T-helper 17 cell (primary cell): ENCODE results near the gene UTF1. TPM values are rescaled to one million over a fixed set of nuclear protein-coding genes. Genes with fewer than 3 reads are reported as not detected.
"Not testable (repeated sequence)": the region's sequence is repeated elsewhere in the genome, so short reads cannot be mapped to it uniquely, and the experiment has no call there.

Experiments
- ATAC-seq: fragments of 150-1000 bp; cut with Tn5 transposase; 2 replicates; pipeline ENCODE4 v1.10.0; 2021; ENCODE audit warnings: mild to moderate bottlenecking, moderate library complexity
- DNase-seq, 3 donors: peaks; one replicate each; pipeline versions ENCODE4 v3.0.0 to v3.0.0-alpha.2; 2020 to 2021
- H3K9me3 ChIP-seq: one replicate; pipeline ENCODE4 v1.7.0; 2013; ENCODE audit warnings: low read length, mild to moderate bottlenecking; ENCODE audit not compliant: control insufficient read depth, poor library complexity, severe bottlenecking
- H3K27ac Mint-ChIP-seq: one replicate; pipeline ENCODE4 v1.8.0; 2022; ENCODE audit warnings: mild to moderate bottlenecking, moderate library complexity, mixed read lengths
- H3K27me3 Mint-ChIP-seq: one replicate; pipeline ENCODE4 v1.8.0; 2022; ENCODE audit warnings: mixed read lengths
- H3K36me3 Mint-ChIP-seq: one replicate; pipeline ENCODE4 v1.8.0; 2022; ENCODE audit warnings: low read depth, mixed read lengths
- H3K4me1 Mint-ChIP-seq: one replicate; pipeline ENCODE4 v1.8.0; 2022; ENCODE audit warnings: mild to moderate bottlenecking, mixed read lengths
- H3K4me3 Mint-ChIP-seq: one replicate; pipeline ENCODE4 v1.8.0; 2022; ENCODE audit warnings: mild to moderate bottlenecking, moderate library complexity, mixed read lengths
- total RNA-seq, 4 donors: library from RNA in 2 of 4; stranded (reverse) in 2 of 4; gene quantifications; one replicate each; pipeline ENCODE4 v1.2.3 and lab custom pipeline; 2022 to 2026

The UTF1 gene
- total RNA-seq, 2 donors from 2014 or later, result not detected

DNA sequence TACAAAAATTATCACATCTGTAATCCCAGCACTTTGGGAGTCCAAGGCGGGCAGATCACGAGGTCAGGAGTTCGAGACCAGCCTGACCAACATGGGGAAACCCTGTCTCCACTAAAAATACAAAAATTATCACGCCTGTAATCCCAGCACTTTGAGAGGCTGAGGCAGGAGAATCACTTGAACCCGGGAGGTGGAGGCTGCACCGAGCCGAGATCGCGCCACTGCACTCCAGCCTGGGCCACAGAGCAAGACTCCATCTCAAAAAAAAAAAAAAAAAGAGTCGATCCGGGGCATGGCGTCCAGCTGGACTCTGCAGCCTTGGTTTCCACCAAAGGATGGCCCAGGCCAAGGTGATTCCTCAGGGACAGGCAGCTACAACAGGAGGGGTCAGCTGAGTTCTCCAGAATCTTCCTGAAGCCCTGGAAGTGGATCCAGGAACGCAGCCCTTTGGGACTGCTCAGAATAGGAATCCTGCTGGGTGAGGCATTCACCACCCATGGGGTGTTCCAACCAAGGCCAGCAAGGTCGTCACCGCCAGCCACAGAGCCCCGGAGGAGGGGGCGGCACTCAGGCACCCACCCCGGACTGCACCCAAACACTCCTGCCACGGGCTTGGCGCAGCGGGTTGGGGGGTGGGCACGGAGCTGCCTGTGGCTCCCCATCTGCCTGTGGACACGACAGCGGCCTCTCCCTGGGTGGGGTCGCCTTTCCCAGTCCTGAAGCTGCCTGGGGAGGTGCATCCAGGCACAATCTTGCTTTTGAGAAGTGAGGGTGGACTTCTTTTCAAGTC is 12.0 kb upstream of the UTF1 start:
- peaks cover 24% of the 10 kb centered on the region for H3K27me3 Mint-ChIP-seq
- H3K36me3 Mint-ChIP-seq, result no peaks in the 10 kb centered on the region
- no peak overlapping the region for H3K4me3 Mint-ChIP-seq
- H3K4me1 Mint-ChIP-seq, result peaks cover 3% of the 10 kb centered on the region
- no peaks in the 10 kb centered on the region for H3K9me3 ChIP-seq
- ATAC-seq (no peak), DNase-seq (no peak)
- H3K27ac Mint-ChIP-seq, result no peak overlapping the region

DNA sequence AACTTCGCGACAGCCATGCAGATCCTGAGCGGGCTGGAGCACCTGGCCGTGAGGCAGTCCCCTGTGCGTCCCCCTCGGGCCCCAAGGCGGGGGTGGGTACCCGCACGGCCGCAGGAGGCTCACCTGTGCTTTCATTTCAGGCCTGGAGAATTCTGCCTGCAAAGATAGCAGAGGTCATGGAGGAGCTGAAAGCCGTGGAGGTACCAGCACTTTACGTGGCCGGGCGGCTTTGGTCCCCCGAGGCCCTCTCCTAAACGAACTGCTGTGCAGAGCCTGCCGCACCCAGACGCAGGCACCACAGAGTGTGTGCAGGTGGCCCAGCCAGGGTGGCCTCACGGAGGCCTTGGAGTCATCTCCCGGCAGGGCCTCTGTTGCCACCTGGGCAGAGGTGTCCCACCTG is 11.1 kb upstream of the UTF1 start:
- DNase-seq (no peak), ATAC-seq (no peak)
- Mint-ChIP-seq H3K27me3 (peaks cover 24% of the 10 kb centered on the region), H3K4me3 (no peak overlapping the region), H3K4me1 (peaks cover 3% of the 10 kb centered on the region), H3K36me3 (no peaks in the 10 kb centered on the region), H3K27ac (no peak overlapping the region)
- no peaks in the 10 kb centered on the region for H3K9me3 ChIP-seq

- Mint-ChIP-seq H3K4me3 (no peak overlapping the region), H3K4me1 (peaks cover 3% of the 10 kb centered on the region), H3K27ac (no peak overlapping the region), H3K27me3 (peaks cover 28% of the 10 kb centered on the region), H3K36me3 (no peaks in the 10 kb centered on the region)
- ATAC-seq, result no peak
- H3K9me3 ChIP-seq, result no peaks in the 10 kb centered on the region
- DNase-seq, result no peak
Measured at GRCh38 chr10:133219782-133220181, 10.2 kb upstream of the UTF1 start.

DNA sequence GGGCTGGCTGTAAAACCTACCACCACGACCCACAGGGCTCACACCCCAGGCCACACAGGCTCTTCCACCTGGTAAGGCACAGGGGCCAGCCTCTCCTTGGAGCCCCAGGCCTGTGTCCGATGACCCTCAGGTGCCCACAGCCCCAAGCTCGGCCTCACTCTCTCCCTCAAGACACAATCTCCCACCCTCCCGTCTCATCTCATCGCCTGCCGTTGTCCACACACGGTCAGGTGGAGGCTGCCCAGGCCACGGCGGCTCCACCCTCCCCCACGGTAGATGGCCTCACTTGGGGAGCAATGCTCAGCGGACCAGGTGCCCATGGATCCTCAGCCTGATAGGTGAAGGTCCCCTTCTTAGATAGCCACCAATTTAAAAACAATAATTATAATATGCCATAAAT is 8.7 kb upstream of the UTF1 start:
- H3K27me3 Mint-ChIP-seq, result peaks cover 24% of the 10 kb centered on the region
- no peak overlapping the region for H3K27ac Mint-ChIP-seq
- H3K9me3 ChIP-seq, result no peaks in the 10 kb centered on the region
- ATAC-seq (no peak), DNase-seq (no peak)
- peaks cover 9% of the 10 kb centered on the region for H3K4me1 Mint-ChIP-seq
- no peak overlapping the region for H3K4me3 Mint-ChIP-seq
- no peaks in the 10 kb centered on the region for H3K36me3 Mint-ChIP-seq

GRCh38 chr10:133221756-133222155 is 8.3 kb upstream of the UTF1 start:
- peaks cover 24% of the 10 kb centered on the region for H3K27me3 Mint-ChIP-seq
- H3K36me3 Mint-ChIP-seq, result not testable (repeated sequence)

GRCh38 chr10:133224076-133224475 is 5.9 kb upstream of the UTF1 start:
- DNase-seq, result no peak
- H3K9me3 ChIP-seq, result no peaks in the 10 kb centered on the region
- Mint-ChIP-seq H3K27ac (no peak overlapping the region), H3K27me3 (peaks cover 40% of the 10 kb centered on the region), H3K4me1 (peaks cover 15% of the 10 kb centered on the region), H3K36me3 (no peaks in the 10 kb centered on the region), H3K4me3 (no peak overlapping the region)
- no peak for ATAC-seq

More at GRCh38 chr10:133221756-133222155, 8.3 kb upstream of the UTF1 start:
- not testable (repeated sequence) for DNase-seq, H3K27ac Mint-ChIP-seq, H3K9me3 ChIP-seq, H3K4me3 Mint-ChIP-seq, ATAC-seq
- H3K4me1 Mint-ChIP-seq, result peaks cover 12% of the 10 kb centered on the region

DNA sequence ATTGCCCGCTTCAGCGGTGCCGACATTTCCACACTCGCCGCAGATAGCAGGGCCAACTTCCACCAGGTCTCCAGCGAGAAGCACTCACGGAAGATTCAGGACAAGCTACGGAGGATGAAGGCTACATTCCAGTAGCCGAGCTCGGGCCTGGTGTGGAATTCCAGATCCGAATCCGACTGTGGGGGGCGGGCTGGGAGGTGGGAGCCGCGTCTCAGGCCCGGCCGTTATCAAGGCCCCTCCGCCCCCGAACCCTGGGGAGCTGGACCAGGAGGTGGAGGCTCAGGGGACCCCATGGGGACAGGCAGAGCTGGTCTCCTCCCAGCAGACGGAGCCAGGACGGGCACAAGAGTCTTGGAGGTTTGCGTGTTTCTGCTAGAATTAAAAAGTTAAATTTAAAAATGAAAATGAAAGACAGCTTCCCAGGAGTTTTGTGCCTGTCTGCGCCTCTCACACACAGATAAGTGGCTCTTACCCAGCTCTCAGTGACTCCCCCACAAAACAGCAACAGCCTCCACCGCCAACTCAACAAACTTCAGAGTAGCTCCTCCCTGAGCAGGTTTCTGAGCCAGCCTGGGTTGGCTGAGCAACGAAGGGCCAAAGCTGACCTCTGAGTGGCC is 5.2 kb upstream of the UTF1 start:
- H3K4me3 Mint-ChIP-seq, result no peak overlapping the region
- no peak overlapping the region for H3K27ac Mint-ChIP-seq
- peaks cover 45% of the 10 kb centered on the region for H3K27me3 Mint-ChIP-seq
- H3K4me1 Mint-ChIP-seq, result peaks cover 19% of the 10 kb centered on the region
- no peak for ATAC-seq
- no peaks in the 10 kb centered on the region for H3K36me3 Mint-ChIP-seq
- DNase-seq, result no peak
- no peaks in the 10 kb centered on the region for H3K9me3 ChIP-seq

- Mint-ChIP-seq H3K27ac (no peak overlapping the region), H3K4me1 (peaks cover 20% of the 10 kb centered on the region), H3K27me3 (peaks cover 45% of the 10 kb centered on the region), H3K4me3 (peak overlapping the region; percentile 21), H3K36me3 (no peaks in the 10 kb centered on the region)
- H3K9me3 ChIP-seq, result no peaks in the 10 kb centered on the region
- ATAC-seq (no peak), DNase-seq (no peak)
Measured at GRCh38 chr10:133225707-133226191, 4.3 kb upstream of the UTF1 start.

- no peaks in the 10 kb centered on the region for H3K36me3 Mint-ChIP-seq
- H3K27me3 Mint-ChIP-seq, result peaks cover 40% of the 10 kb centered on the region
- no peak overlapping the region for H3K27ac Mint-ChIP-seq
- peak overlapping the region; percentile 41 for H3K4me3 Mint-ChIP-seq
- ATAC-seq (peak; percentile 48), DNase-seq (no peak)
- no peaks in the 10 kb centered on the region for H3K9me3 ChIP-seq
- peaks cover 18% of the 10 kb centered on the region for H3K4me1 Mint-ChIP-seq
Measured at GRCh38 chr10:133226251-133226808, 3.7 kb upstream of the UTF1 start.

GRCh38 chr10:133227256-133227655 is 2.8 kb upstream of the UTF1 start:
- no peak overlapping the region for H3K4me3 Mint-ChIP-seq
- DNase-seq (no peak), ATAC-seq (no peak)
- H3K4me1 Mint-ChIP-seq, result peaks cover 18% of the 10 kb centered on the region
- no peaks in the 10 kb centered on the region for H3K9me3 ChIP-seq
- H3K27ac Mint-ChIP-seq, result no peak overlapping the region
- peaks cover 45% of the 10 kb centered on the region for H3K27me3 Mint-ChIP-seq
- H3K36me3 Mint-ChIP-seq, result no peaks in the 10 kb centered on the region

GRCh38 chr10:133229265-133230043 is 563 bp upstream of the UTF1 start:
- ATAC-seq, result no peak
- no peak overlapping the region for H3K27ac Mint-ChIP-seq

GRCh38 chr10:133230387-133231195 is 574 bp downstream of the UTF1 start:
- H3K4me3 Mint-ChIP-seq, result peak overlapping the region; percentile 77
- no peak for DNase-seq
- H3K27me3 Mint-ChIP-seq, result peaks cover 62% of the 10 kb centered on the region
- no peaks in the 10 kb centered on the region for H3K9me3 ChIP-seq
- no peak overlapping the region for H3K27ac Mint-ChIP-seq
- peak; percentile 39 for ATAC-seq
- no peaks in the 10 kb centered on the region for H3K36me3 Mint-ChIP-seq
- H3K4me1 Mint-ChIP-seq, result peaks cover 19% of the 10 kb centered on the region

More at GRCh38 chr10:133229265-133230043, 563 bp upstream of the UTF1 start:
- Mint-ChIP-seq H3K36me3 (no peaks in the 10 kb centered on the region), H3K4me1 (peaks cover 18% of the 10 kb centered on the region), H3K27me3 (peaks cover 57% of the 10 kb centered on the region), H3K4me3 (peak overlapping the region; percentile 63)
- H3K9me3 ChIP-seq, result no peaks in the 10 kb centered on the region
- DNase-seq, result no peak
